Fibroblast of pulmonary artery (primary cell): Measurements from ENCODE around the gene SLC22A12.

Experiments
- DNase-seq: peaks from one replicate; pipeline ENCODE4 v3.0.0-alpha.2; 2010; ENCODE audit warnings: low read depth
- H3K4me3 ChIP-seq: replicated peaks from 2 replicates; pipeline ENCODE4 v1.5.1; 2011; ENCODE audit warnings: low read depth, mild to moderate bottlenecking, control low read depth, low read length, moderate library complexity
- TF ChIP-seq, protein P1 (sequence below): IDR thresholded peaks from 2 replicates; pipeline ENCODE4 v1.5.1; 2011; ENCODE audit warnings: mild to moderate bottlenecking, control low read depth, low read length, inconsistent platforms; ENCODE audit errors: missing control alignments

The SLC22A12 gene

GRCh38 chr11:64563966-64564365 is 27.1 kb upstream of the SLC22A12 start:
- TF ChIP-seq, protein P1, sequence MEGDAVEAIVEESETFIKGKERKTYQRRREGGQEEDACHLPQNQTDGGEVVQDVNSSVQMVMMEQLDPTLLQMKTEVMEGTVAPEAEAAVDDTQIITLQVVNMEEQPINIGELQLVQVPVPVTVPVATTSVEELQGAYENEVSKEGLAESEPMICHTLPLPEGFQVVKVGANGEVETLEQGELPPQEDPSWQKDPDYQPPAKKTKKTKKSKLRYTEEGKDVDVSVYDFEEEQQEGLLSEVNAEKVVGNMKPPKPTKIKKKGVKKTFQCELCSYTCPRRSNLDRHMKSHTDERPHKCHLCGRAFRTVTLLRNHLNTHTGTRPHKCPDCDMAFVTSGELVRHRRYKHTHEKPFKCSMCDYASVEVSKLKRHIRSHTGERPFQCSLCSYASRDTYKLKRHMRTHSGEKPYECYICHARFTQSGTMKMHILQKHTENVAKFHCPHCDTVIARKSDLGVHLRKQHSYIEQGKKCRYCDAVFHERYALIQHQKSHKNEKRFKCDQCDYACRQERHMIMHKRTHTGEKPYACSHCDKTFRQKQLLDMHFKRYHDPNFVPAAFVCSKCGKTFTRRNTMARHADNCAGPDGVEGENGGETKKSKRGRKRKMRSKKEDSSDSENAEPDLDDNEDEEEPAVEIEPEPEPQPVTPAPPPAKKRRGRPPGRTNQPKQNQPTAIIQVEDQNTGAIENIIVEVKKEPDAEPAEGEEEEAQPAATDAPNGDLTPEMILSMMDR = no peak
- no peak for DNase-seq
- H3K4me3 ChIP-seq = no peak overlapping the region

GRCh38 chr11:64564419-64564818 is 26.6 kb upstream of the SLC22A12 start:
- DNase-seq = no peak
- TF ChIP-seq, protein P1 = no peak
- no peak overlapping the region for H3K4me3 ChIP-seq

GRCh38 chr11:64564947-64565889 is 25.8 kb upstream of the SLC22A12 start:
- TF ChIP-seq, protein P1 = no peak
- DNase-seq = no peak
- no peak overlapping the region for H3K4me3 ChIP-seq

DNA sequence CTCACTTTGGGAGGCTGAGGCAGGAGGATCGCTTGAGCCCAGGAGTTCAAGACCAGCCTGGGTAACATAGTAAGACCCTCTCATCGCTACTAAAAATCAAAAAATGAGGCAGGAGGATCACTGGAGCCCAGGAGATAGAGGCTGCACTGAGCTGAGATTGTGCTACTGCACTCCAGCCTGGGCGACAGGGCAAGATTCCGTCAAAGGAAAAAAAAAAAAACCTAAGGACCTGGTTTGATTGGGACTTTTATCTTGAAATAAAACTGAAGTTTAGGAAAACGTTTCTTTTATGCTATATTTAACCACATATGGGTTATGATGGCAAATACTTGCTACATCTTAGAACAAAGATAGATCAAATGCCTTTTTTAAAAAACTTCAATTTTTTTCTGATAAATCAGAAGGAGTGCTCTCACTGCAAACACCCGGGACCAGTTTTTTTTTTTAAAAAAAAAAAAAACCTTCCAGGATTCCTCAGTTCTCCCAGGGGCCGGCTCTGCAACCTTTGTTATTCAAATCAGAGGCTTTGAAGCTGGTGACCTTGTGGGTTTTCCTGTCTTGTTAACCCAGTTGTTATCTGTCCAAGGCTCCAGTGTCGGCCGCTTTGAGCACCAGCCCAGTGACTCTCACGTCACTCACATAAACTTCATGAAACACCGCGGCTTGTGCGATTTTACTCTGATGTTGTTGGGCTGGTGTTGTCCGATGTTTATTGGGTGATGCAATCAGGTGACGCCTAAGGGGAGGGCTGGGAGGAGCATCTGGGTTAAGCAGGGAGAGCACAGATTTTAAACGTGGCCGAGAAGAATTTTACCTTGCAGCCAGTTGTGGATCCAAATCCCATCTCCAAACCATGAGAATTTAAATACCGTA is 24.7 kb upstream of the SLC22A12 start:
- TF ChIP-seq, protein P1 = no peak
- DNase-seq = peak; percentile 84
- H3K4me3 ChIP-seq = peak overlapping the region; percentile 27

DNA sequence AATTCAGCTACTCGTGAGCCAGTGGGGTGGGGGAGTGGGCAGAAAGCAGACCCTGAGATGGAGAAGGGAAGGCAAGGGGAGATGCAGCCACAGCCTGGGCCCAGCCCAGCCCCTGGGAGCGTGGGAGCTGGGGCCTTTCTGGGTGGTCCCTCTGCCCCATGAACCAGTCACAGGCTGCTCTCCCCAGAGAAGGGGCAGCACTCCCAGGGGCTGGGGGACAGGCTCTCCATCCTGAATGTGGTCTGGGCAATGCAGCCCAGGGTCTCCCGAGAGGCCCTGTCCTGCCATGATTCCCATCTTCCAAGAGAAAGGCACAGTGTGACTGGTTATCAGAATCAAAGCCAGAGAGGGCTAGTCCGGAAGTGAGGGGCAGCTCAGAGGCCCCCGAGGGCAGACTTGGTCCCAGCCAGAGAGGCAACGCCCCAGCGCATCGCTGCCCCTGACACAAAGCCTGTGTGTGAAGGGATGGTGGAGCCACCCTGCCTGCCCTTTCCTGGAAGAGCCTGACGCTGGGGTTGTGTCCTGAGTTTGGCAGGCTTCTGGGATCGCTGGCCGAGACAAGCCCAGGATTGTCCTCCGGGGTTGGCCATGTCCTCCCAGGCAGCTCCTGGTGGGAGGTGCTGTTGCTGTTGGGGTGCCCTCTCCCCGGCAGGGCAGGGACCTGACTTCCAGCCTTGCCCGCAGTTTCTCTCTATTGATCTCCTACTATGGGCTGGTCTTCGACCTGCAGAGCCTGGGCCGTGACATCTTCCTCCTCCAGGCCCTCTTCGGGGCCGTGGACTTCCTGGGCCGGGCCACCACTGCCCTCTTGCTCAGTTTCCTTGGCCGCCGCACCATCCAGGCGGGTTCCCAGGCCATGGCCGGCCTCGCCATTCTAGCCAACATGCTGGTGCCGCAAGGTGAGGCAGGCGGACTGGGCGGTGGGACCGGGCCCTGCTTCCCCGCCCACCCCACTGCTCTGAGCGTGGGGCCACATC is 23.8 kb upstream of the SLC22A12 start:
- DNase-seq = no peak
- TF ChIP-seq, protein P1 = no peak
- H3K4me3 ChIP-seq = no peak overlapping the region

DNA sequence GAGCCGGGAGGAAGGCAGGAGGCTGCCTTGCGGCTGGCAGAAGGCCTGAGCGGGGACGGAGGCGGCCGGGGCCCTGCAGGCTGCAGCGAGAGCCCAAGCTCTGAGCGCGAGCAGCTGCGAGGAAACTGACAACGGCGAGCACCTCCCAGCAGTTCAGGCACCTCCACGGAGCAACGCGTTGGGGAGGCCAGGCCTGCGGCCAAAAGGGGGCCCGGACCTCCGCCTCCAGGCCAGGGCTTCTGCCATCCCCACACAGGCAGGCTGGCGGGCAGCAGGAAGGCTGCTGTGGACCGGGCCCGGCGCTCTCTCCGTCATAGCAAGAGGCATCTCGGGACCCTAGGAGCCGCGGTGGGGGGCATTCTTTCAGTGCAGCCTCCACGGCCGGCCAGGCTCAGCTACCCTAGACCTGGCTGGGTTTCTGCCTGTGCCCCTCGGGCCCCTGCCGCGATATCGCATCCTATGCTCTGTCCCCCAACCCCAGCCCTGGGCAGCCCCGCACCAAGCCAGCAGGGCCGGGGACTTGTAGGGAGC is 22.9 kb upstream of the SLC22A12 start:
- TF ChIP-seq, protein P1 = no peak
- H3K4me3 ChIP-seq = no peak overlapping the region
- DNase-seq = no peak
